Ectodermal cell (in vitro differentiated cells): ENCODE measurements around the gene PDZD7.
A peak's percentile ranks its signal among the peaks of the same experiment; 100 is the strongest.

Source experiments
- H3K27ac ChIP-seq: 2 replicates; pipeline ENCODE4 v1.7.0; 2013; ENCODE audit warnings: mild to moderate bottlenecking, low read depth, low read length; ENCODE audit not compliant: insufficient read depth, poor library complexity, severe bottlenecking
- H3K27me3 ChIP-seq: 2 replicates; pipeline ENCODE4 v1.7.0; 2013; ENCODE audit warnings: mild to moderate bottlenecking, low read length; ENCODE audit not compliant: insufficient read depth, control insufficient read depth, poor library complexity, severe bottlenecking
- H3K36me3 ChIP-seq: one replicate; pipeline ENCODE4 v1.7.0; 2013; ENCODE audit warnings: low read length; ENCODE audit not compliant: control insufficient read depth, insufficient read depth
- H3K4me1 ChIP-seq: one replicate; pipeline ENCODE4 v1.7.0; 2013; ENCODE audit warnings: low read length; ENCODE audit not compliant: control insufficient read depth, insufficient read depth
- H3K4me3 ChIP-seq: 2 replicates; pipeline ENCODE4 v1.7.0; 2013; ENCODE audit warnings: low read depth, low read length, control low read depth; ENCODE audit not compliant: insufficient read depth
- H3K9me3 ChIP-seq: 2 replicates; pipeline ENCODE4 v1.7.0; 2013; ENCODE audit warnings: mild to moderate bottlenecking, low read length, moderate library complexity; ENCODE audit not compliant: control insufficient read depth
- WGBS, 2 experiments: methylation state at CpG; one replicate each; pipeline ENCODE4 v1.1.7; 2013; ENCODE audit warnings: missing lambda C conversion rate in 2 of 2; 5-methylcytosine and 5-hydroxymethylcytosine counted together

The PDZD7 gene

GRCh38 chr10:101050208-101051069, 19.5 kb upstream of the PDZD7 start:
- Histone ChIP-seq H3K27ac (no peak overlapping the region), H3K27me3 (peaks cover 66% of the 10 kb centered on the region), H3K36me3 (no peaks in the 10 kb centered on the region), H3K4me3 (no peak overlapping the region), H3K4me1 (peaks cover 11% of the 10 kb centered on the region), H3K9me3 (no peaks in the 10 kb centered on the region)
- WGBS, 2 experiments, result 9 to 10% methylated on average over 42 of the region's 42 CpGs

- H3K27me3 ChIP-seq, result peaks cover 88% of the 10 kb centered on the region
- peaks cover 16% of the 10 kb centered on the region for H3K4me1 ChIP-seq
- H3K36me3 ChIP-seq, result no peaks in the 10 kb centered on the region
- no peak overlapping the region for H3K27ac ChIP-seq
- no peak overlapping the region for H3K4me3 ChIP-seq
- H3K9me3 ChIP-seq, result no peaks in the 10 kb centered on the region
- 8% methylated on average over 62 of the region's 62 CpGs for WGBS, 2 experiments
Observed at GRCh38 chr10:101047961-101048892, 17.3 kb upstream of the PDZD7 start.

GRCh38 chr10:101047268-101047667, 16.3 kb upstream of the PDZD7 start:
- Histone ChIP-seq H3K27ac (no peak overlapping the region), H3K4me1 (peaks cover 18% of the 10 kb centered on the region), H3K9me3 (no peaks in the 10 kb centered on the region), H3K36me3 (no peaks in the 10 kb centered on the region), H3K4me3 (no peak overlapping the region), H3K27me3 (peaks cover 89% of the 10 kb centered on the region)
- WGBS, 2 experiments, result 8 to 11% methylated on average over 16 of the region's 16 CpGs

- no peak overlapping the region for H3K4me3 ChIP-seq
- H3K36me3 ChIP-seq, result no peaks in the 10 kb centered on the region
- H3K27me3 ChIP-seq, result peaks cover 84% of the 10 kb centered on the region
- H3K27ac ChIP-seq, result no peak overlapping the region
- 12 to 16% methylated on average over 25 of the region's 25 CpGs for WGBS, 2 experiments
- H3K9me3 ChIP-seq, result no peaks in the 10 kb centered on the region
- peaks cover 18% of the 10 kb centered on the region for H3K4me1 ChIP-seq
Observed at GRCh38 chr10:101046332-101047238, 15.7 kb upstream of the PDZD7 start.

- Histone ChIP-seq H3K4me3 (no peak overlapping the region), H3K4me1 (peaks cover 14% of the 10 kb centered on the region), H3K27ac (no peak overlapping the region), H3K36me3 (no peaks in the 10 kb centered on the region), H3K9me3 (no peaks in the 10 kb centered on the region), H3K27me3 (peaks cover 72% of the 10 kb centered on the region)
- 82 to 85% methylated on average over 2 of the region's 2 CpGs for WGBS, 2 experiments
Observed at GRCh38 chr10:101044117-101044516, 13.2 kb upstream of the PDZD7 start.

- 31 to 34% methylated on average over 2 of the region's 2 CpGs for WGBS, 2 experiments
- H3K4me1 ChIP-seq, result peaks cover 14% of the 10 kb centered on the region
- H3K36me3 ChIP-seq, result no peaks in the 10 kb centered on the region
- peaks cover 67% of the 10 kb centered on the region for H3K27me3 ChIP-seq
- H3K27ac ChIP-seq, result no peak overlapping the region
- no peaks in the 10 kb centered on the region for H3K9me3 ChIP-seq
- H3K4me3 ChIP-seq, result peak overlapping the region; percentile 31
Observed at GRCh38 chr10:101043363-101043707, 12.4 kb upstream of the PDZD7 start.

GRCh38 chr10:101042667-101043362, 11.9 kb upstream of the PDZD7 start:
- 4% methylated on average over 40 of the region's 40 CpGs for WGBS, 2 experiments
- Histone ChIP-seq H3K27ac (no peak overlapping the region), H3K27me3 (peaks cover 65% of the 10 kb centered on the region)

GRCh38 chr10:101042118-101042517, 11.2 kb upstream of the PDZD7 start:
- Histone ChIP-seq H3K27ac (no peak overlapping the region), H3K4me3 (peak overlapping the region; percentile 31), H3K4me1 (peaks cover 9% of the 10 kb centered on the region), H3K27me3 (peaks cover 63% of the 10 kb centered on the region), H3K36me3 (no peaks in the 10 kb centered on the region), H3K9me3 (no peaks in the 10 kb centered on the region)
- 87% methylated on average over 4 of the region's 4 CpGs for WGBS, 2 experiments

More at GRCh38 chr10:101042667-101043362, 11.9 kb upstream of the PDZD7 start:
- H3K36me3 ChIP-seq, result no peaks in the 10 kb centered on the region
- H3K9me3 ChIP-seq, result no peaks in the 10 kb centered on the region
- peaks cover 14% of the 10 kb centered on the region for H3K4me1 ChIP-seq
- H3K4me3 ChIP-seq, result peak overlapping the region; percentile 31

- 33 to 35% methylated on average over 5 to 6 of the region's 6 CpGs for WGBS, 2 experiments
- Histone ChIP-seq H3K27ac (no peak overlapping the region), H3K4me3 (no peak overlapping the region), H3K4me1 (peaks cover 7% of the 10 kb centered on the region), H3K27me3 (peaks cover 62% of the 10 kb centered on the region), H3K36me3 (no peaks in the 10 kb centered on the region), H3K9me3 (no peaks in the 10 kb centered on the region)
Observed at GRCh38 chr10:101041252-101041761, 10.4 kb upstream of the PDZD7 start.
